EL (cell line): ENCODE measurements around the gene GGACT.
"Not testable (repeated sequence)": the region's sequence is repeated elsewhere in the genome, so short reads cannot be mapped to it uniquely, and the experiment has no call there.

Experiments
- DNase-seq: peaks from one replicate; pipeline ENCODE4 v3.0.0-alpha.2; 2016

The GGACT gene

DNA sequence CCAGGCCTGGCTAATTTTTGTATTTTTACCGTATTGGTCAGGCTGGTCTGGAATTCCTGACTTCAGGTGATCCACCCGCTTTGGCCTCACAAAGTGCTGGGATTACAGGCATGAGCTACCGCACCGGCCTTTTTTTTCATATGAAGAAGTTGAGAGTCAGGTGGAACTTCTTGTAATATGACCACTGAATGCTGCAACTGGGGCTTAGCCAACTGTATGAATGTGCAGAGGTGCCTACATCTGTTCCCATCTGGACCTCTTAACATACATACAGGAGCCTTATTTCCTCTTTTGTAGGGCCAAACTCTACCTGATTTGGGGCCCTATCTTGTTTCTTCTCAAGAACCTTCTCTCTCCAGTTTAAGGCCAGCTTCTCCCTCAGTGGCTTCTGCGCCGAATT is 11.9 kb upstream of the GGACT start:
- DNase-seq: no peak

DNA sequence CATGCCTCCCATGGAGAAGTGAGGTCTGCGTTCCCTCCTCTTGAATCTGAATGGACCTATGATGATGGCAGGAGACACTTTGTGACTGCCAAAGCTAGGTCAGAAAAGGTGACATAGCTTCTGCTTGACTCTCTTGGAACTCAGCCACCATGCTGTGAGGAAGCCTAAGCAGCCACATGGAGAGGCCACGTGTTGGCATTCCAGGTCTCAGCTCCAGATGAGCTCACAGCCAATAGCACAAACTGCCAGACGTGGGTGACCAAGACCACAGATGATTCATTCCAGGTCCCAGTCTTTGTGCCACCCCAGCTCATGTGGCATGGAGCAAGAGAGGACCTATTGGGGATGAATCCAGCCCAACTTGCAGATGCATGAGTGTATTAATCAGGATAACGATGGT is 8.7 kb upstream of the GGACT start:
- peak; percentile 42 for DNase-seq

DNA sequence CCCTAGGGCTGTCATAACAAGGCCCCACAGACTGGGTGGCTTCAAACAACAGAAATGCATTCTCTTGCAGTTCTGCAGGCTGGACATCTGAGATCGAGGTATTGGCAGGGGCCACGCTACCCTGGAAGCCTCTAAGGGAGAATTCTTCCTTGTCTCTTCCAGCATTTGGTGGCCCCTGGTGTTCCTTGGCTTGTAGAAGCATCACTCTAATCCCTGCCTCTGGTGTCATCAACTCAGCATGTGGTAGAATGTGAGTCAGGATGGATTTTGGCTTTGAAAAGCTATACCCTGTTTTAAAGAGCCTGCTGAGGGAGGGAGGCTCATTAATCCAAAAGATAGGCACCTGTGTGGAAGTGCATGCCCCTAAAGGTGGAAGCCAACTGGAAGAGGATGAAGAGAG is 7.9 kb upstream of the GGACT start:
- DNase-seq: no peak

DNA sequence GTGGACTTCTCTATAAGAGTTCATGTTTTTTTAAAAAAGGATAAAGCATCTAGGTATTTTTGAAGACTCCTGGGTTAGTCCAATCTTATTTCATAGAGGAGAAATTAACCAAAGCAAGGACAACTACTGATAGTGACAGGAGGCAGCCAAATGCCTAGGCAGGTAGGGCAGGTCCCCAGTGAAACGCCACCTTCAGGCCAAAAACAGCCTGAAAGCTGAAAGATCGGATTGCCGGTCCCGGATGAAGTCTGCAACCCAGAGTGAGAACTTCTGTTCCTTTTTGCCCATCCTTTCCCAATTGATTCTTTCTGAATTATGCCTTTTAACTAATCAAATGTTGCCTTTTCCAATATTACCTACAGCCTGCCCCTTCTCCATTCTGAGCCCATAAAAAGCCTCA is 6.1 kb upstream of the GGACT start:
- DNase-seq: no peak

DNA sequence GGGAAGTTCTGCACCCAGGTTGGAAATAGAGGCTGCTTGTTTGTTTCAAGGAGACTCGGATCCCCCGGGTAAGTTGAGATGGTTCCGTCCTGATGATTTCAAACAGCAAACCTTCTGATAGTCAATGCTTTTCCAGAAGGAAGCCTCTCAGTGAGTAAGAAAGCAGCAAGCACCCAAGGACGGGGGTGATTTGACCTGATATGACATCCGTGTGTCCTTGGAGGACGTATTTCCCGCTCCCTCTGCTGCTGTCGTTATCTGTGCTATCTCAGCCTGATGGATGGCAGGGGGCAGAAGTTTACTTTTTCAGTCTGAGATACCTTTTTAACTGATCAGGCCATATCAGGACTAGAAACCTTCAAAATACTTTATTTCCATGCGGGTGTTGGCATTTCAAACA is 5.7 kb upstream of the GGACT start:
- DNase-seq: no peak

DNA sequence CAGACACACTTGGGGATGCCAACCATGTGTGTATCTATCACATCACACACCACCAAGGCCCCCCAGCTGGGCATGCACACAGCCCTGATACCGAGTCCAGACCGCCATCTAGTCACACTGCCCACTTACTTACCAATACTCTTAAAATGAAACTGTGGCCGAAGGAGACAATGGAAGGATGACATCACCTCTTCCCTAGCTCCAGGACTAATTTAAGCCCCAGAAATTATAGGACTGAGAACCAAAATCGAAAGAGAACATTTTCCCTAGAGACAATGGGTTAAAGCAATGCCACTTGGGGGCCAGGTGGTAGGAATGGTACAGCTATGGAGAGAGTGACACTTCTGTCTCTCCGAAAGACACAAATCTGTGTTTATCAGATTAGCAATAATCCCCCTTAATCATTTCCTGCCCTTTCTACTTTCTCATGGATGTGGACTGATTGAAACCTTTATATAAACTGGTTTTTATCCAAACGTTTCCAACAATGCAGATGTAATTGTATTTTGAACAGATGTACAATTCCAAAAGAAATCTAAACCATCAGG is 663 bp upstream of the GGACT start:
- no peak for DNase-seq

DNA sequence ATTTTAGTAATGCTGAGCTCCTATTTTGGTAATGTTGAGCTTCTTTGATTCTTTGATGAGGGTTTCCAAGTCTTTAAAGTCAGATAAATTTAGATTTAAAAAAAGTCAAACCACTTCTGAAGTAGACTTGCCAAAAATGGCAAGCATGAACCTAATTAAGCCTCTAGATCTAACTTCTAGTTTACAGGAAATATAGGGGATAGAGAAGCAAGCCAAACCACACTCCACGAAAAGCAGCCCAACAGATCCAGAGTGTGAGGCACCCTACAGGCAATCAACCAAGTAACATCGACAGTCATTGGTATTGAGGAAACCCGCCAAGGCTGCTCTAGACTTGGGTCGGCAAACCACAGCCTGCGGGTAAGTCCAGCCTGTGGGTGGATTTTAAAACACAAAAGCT is 3.7 kb downstream of the GGACT start:
- no peak for DNase-seq

DNA sequence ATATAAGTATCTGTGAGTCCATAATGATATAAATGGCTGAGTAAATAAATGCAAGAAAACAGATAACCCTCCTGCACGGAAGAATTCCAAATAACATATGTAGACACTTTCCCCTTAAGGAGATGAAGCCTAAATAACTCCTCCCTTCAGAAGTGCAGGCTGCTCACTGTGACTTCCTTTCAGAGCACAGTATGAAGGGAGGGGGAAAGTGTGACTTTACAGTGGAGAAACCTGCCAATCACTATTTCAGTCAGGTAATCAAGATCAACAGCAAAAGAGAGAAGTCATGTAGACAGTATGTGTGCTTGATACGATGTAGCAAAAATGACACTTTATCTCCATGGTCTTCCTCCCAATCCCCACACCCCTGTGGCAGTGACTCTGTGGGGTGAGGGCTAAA is 7.1 kb downstream of the GGACT start:
- DNase-seq: no peak

DNA sequence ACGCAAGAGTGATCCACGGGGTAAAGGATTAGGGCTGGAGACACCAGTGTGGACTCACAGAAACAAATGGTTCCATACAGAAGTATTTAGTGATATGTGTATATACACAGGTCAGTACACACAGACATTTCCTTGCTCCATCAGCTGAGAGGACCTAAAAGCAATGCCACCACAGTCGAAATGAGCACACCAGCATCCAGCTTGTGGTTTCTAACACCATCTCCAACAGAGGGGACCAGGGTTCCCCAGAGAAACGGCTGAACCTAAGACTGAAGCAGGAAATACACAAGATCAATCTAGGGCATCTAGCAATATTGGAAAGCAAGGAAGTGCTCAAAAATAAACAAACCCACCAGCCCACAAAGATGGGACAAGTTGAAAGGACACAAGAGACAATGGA is 7.6 kb downstream of the GGACT start:
- DNase-seq: no peak

DNA sequence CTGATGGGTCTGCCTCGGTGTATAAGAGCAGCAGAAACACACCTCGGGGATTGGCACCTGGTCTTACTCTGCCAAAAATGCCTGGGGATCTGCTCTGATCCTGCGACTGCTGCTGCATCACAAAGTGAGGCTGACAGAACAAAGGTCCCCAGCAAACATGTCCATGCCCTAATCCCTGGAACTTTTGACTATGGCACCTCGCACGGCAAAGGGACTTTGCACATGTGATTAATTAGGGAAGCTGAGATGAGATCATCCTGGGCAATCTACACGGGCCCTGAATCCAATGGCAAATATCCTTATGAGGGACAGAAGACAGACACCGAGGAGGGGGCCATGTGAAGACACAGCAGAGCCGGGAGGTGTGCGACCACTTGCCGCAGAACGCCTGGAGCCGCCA is 8.5 kb downstream of the GGACT start:
- DNase-seq: no peak

DNA sequence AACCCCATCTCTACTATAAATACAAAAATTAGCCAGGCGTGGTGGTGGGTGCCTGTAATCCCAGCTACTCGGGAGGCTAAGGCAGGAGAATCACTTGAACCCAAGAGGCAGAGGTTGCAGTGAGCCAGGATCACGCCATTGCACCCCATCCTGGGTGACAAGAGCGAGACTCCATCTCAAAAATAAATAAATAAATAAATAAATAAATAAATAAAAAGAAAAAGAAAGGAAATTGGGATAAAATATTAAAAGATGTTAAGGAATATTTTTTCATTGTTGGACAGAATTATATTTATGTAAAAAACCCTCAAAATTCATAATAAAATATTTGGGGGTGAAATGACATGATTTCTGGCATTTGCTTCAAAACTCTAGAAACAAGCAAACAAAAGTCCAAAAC is 11.3 kb downstream of the GGACT start:
- DNase-seq: not testable (repeated sequence)

DNA sequence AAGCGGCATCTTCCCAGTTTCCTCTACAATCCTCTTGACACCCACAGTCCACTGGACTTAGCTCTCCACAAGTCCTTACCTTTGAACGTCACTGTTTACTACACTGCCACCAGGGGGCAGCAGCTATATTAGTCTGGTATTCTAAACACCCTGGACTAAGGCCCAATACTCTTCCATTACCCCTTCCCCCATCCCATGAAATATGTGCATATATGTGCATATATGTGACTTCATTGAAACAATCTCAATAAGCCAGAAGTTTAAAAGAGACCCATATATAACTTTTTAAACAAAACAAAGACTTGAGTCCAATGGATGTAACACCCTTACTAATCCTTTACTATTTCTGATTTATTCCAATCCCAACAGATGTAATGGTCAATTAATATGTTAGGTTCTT is 15.5 kb downstream of the GGACT start:
- DNase-seq: peak; percentile 68

DNA sequence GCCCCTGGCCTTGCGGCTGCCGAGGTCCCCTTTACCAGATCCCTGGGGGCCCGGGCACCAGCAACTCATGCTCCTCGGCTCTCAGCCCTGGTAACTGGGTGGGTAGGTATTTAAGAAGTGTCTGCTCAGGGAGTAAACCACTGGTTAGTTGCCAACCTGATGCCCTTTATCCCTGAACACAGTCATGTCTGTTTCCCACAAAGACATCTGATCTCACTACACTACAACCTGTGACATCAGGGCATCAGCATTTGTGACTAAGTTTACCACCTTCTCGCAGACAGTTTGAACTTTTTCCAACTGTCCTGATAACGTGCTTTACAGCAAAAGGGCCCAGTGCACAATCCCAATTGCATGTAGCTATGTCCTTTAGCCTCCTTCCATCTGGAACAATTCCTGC is 22.0 kb downstream of the GGACT start:
- DNase-seq: no peak

DNA sequence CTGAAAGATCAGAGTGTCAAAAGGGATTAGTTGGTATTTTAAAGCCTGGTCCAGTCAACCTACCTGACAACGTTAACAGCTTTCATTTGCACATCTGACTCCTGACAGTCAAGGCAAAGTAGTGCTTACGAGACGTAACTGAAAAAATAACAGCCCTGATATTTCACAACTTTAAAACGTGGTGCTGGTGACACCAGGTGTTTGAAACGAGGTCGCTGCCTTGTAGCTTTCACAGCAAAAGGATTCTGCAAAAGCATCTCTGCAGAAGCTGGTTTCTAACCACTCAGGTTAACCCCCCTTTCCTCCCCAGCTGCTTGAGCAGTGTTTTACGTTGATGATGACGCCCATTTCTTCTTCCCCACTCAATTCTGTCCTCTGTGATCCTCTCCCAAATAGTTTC is 23.3 kb downstream of the GGACT start:
- no peak for DNase-seq

DNA sequence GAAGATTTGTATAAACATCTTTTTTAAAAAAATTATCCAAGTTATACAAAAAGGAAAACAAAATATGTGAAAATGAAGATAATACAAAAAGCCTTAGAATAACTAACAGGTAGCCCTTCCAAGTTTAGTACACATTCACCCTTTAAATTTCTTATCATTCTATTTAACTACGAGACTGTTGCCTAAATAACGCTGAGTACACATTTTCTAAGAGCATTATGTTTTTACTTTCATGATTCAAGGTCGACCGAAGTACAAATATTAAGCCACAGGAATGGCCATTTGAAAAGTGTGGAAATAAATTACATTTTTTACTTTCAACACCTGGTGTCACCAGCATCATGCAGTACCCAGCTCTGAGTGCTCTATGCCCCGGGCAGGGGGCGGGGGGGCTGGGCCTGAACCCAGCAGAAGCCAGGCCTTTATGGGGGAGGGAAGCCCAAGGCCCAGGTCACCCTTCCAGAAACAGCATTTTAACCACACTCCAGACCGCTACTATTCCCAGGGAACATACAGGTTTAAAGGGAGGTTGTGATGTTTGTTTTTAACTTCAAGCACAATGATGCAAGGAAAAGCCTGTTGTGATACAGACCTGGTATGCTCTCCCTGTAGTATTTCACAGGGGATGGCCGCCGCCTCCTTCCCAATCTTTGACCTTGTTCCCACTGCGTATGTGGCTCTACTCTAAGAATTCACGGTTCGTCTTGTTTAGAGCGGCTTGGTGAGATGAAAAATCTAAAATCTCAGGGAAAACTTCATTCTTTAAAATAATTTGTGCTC is 24.0 kb downstream of the GGACT start:
- DNase-seq: no peak

DNA sequence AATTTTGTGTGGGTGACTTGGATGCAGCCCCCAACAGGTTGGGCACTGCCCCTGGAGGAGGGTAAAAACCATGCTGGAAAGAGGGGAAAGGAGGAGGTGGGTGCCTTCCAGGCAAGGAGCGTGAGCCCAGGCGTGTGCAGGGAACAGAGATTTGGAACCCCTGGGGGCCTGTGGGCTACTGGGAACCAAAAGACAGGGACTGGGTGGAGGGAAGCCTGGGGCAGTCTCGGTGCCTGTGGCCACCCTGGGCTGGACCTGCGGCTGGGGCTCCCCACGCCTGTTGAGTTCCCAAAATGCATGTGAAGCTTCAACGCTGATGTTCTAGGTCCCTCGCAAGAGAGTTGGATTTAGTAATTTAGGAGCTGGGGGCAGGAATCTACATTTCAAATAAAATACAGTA is 24.8 kb downstream of the GGACT start:
- no peak for DNase-seq

DNA sequence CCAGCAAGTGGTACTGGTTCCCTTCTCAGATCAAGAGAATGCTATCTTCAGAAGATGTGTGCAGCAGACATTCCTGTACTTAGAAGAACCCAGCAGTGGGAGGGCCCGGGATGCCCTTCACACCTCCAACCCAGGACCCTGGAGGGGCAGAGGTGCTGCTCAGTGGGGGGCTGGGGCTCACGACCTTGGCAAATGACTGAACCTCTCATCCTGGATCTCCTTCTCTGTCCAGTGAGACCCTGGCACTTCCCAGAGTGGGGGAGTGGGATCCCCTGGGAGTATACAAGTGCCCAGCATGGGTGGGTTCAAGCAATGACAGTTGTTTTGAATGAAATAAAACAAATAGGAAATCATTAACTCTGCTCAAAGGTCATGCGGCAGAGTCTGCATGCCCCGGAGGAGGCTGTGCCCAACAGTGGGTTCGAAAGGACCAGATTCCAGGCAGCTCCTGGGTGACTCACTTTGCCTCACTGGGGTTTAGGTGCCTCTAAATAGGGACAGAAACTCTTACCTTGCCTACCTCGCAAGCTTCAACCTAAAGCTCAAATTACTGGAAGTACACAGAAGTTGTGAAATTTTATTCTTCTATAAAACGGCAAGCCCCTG is 26.9 kb downstream of the GGACT start:
- no peak for DNase-seq

DNA sequence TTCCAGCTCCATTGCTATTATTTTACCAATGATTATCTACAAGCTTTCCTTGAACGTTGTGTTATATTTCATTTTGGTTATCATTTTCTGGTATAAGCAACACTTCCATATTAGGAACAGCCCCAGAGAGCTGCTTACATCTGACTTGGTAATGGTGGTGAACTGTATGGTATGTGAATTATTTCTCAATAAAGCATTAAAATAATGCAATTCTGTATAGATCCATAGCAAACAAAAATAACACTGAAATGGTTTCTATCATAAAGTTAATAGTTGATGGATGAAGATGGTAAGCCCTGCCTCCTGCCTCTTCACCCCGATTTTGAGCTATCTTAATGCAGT is 27.5 kb downstream of the GGACT start:
- DNase-seq: no peak

DNA sequence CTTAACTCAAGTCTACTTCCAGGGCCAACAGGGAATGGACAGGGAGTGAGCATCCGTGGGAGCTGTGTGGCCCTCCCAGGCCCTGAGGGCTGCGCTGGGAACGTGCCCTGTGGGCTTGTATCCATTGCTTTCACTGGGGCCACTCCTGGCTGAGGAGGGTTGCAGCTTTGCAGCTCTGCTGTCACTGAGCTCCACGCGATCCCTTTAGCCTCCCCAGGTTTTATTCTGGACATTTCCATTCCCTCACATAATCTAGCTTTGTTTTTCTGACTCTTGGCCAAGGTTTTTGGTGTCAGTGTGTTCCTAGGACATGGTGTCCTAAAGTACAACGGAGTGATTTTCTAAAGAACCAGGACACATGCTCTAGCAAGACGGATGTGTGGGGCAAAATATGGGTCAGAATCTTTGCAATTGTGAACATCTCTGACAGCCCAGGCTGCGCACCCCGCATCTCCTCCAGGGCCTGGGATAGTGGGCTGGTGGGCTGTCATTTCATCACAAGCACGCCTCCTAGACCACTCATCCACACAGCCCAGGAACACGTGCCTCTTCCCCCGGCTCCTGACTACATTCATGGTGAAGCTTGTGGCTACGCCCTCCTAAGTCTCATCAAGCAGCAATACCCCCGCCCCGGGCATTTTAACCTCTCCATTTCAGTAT is 28.0 kb downstream of the GGACT start:
- no peak for DNase-seq

DNA sequence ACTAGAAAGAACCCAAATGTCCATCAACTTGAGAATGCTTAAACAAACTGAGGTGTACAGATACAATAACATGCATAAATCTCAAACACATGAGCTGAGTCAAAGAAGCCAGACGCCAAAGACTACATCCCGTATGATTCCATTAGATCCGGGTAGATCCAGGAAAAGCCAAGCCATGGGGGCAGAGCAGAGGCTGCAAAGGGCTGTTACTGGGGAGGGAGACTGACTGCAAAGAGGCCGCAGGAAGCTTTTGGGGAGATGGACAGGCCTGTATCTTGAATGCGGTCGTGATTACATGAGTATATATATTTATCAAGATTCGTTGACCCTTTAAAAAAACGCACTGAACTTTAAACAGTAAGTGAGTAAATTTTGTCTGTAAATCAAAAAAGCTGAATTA is 28.7 kb downstream of the GGACT start:
- no peak for DNase-seq

DNA sequence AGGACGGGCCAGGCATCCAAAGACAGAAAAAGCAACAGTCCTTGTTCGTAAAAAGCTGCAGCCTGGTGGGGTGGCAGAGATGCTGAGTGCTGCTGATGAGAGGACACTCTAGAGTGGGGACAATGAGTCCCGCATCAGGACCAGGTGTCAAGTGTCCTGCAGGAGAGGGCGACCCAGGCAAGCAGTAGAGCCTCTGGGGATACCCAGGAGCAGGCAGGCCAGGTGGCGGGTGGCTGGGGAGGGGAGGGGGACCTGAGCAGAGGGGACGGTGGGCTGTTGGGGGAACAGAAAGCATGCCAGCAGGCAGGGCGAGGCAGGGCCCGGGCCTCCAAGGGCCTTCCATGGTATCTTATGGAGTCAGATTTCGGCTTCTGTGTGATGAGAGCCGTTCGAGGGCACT is 35.8 kb downstream of the GGACT start:
- DNase-seq: no peak

DNA sequence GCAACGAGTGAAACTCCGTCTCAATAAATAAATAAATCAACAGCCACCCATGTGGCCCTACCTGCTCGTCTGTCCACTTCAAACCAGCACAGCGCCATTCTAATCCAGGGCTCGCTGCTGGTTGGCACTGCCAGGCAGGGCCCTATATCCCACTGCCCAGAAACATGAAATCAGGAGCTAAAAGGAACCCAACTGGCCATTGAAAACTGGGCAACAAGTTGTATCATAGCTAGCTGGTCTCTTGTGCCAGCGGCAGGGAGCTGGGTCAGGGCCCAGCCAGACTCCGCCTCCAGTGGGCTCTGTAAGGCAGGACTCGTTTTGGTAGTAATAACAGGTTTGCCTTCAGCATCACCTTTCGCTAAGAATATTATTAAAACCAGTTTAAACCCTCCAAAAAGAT is 39.3 kb downstream of the GGACT start:
- no peak for DNase-seq

DNA sequence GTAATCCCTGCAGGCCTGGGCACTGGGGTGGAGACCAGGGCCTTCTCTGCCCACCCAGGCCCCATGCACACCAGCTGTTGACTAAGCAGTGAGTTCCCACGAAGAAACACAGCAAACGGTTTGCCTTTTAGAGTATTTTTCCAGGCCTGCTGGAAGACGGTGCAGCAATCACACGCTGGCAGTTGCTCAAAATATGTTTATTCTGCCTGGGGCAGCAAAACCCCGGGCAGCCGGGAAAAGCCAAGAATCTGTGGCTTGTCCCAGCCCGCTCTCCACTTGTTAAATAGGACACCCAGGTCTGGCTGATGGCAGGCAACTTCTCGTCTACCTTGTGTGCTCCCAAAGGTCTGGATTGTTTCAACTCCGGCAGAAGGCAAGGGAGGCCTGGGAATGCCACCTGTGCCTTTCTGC is 40.8 kb downstream of the GGACT start:
- DNase-seq: peak; percentile 28

DNA sequence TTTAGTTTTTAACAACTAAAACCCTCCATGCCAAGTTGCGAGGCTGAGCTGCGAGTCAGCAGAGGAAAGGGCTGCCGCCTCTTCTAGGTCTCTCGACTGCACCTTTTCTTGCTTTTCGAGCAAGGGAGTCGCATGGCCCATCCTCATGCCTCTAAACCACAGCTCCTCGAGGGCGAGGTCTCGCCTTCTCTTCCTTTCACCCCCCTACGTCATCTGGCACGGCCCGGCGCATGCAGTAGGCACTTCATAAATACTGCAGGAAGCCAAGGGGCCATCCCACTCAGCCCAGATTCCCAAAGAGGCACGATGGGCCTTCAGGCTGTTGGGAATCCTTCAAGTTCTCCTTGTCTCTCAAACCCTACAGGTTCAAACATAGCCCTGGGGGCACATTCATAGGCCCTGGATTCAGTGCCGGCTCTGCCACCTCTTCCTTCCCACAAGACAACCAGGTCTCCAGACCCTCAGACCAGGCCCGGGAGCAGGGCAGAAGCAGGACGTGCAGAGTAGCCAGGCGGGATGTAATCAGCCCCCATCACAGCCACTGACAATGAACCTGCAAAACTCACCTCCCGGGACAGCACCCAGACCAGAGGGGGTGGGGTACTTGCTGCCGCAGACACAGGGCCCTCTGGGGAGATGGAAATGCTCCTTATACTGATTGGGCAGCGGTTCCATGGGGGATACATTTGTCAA is 41.7 kb downstream of the GGACT start:
- DNase-seq: no peak
